OCI-LY3 (cell line): ENCODE data around the gene OR9K2.
"Not testable (repeated sequence)": the region's sequence is repeated elsewhere in the genome, so short reads cannot be mapped to it uniquely, and the experiment has no call there.

Source experiments
- H2AFZ ChIP-seq: fragments of 200-600, 300-600 bp; shearing (Covaris generic); 2 replicates; pipeline ENCODE4 v1.6.0; 2014; ENCODE audit warnings: antibody characterized with exemption, low read depth, low read length
- H3K27ac ChIP-seq: fragments of 200-600, 300-600 bp; sonication (generic); 2 replicates; pipeline ENCODE4 v1.5.1; 2014; ENCODE audit warnings: mild to moderate bottlenecking, low read length, moderate library complexity, mixed read lengths
- H3K27me3 ChIP-seq: fragments of 200-600, 300-600 bp; sonication (generic); 2 replicates; pipeline ENCODE4 v1.6.1; 2014; ENCODE audit warnings: low read depth, low read length, mixed read lengths
- H3K36me3 ChIP-seq: fragments of 200-600, 300-600 bp; sonication (generic); replicated peaks from 2 replicates; pipeline ENCODE3; 2014; ENCODE audit warnings: low read depth, low read length, mixed read lengths
- H3K4me1 ChIP-seq: fragments of 300-600, 200-600 bp; sonication (generic); 2 replicates; pipeline ENCODE4 v1.6.1; 2014; ENCODE audit warnings: low read length, mixed read lengths
- H3K4me2 ChIP-seq: fragments of 200-600, 300-600 bp; sonication (generic); 2 replicates; pipeline ENCODE4 v1.6.1; 2014; ENCODE audit warnings: low read length, mixed read lengths
- H3K4me3 ChIP-seq: fragments of 300-600, 200-600 bp; sonication (generic); 2 replicates; pipeline ENCODE4 v1.5.1; 2014; ENCODE audit warnings: antibody characterized with exemption, mild to moderate bottlenecking, low read length, moderate library complexity
- H3K79me2 ChIP-seq: fragments of 300-600, 200-600 bp; shearing (Covaris generic); 2 replicates; pipeline ENCODE4 v1.6.1; 2014; ENCODE audit warnings: mild to moderate bottlenecking, low read length, mixed read lengths
- H3K9ac ChIP-seq: fragments of 300-600, 200-600 bp; shearing (Covaris generic); 2 replicates; pipeline ENCODE4 v1.6.0; 2014; ENCODE audit warnings: mild to moderate bottlenecking, low read length, moderate library complexity
- H3K9me3 ChIP-seq: fragments of 200-600, 300-600 bp; shearing (Covaris generic); 2 replicates; pipeline ENCODE4 v1.6.1; 2014; ENCODE audit warnings: low read length, mixed read lengths; ENCODE audit not compliant: insufficient read depth
- H4K20me1 ChIP-seq: fragments of 200-600, 300-600 bp; sonication (generic); 2 replicates; pipeline ENCODE4 v1.6.1; 2016; ENCODE audit warnings: low read length, mixed read lengths; ENCODE audit not compliant: insufficient read depth
- CTCF ChIP-seq: fragments of 200-600, 300-600 bp; sonication (generic); IDR thresholded peaks from 2 replicates; pipeline ENCODE4 v1.5.1; 2014; ENCODE audit warnings: antibody characterized with exemption, low read length, low read depth
- EZH2phosphoT487 ChIP-seq: fragments of 200-600 bp; shearing (Covaris generic); IDR thresholded peaks from 2 replicates; pipeline ENCODE4 v1.6.1; 2018; ENCODE audit warnings: antibody characterized with exemption, mixed run types, low read depth

Gene OR9K2

GRCh38 chr12:55171445-55171844, 45.2 kb downstream of the OR9K2 start:
- Histone ChIP-seq H3K27me3 (no peaks in the 10 kb centered on the region), H3K4me1 (no peaks in the 10 kb centered on the region), H3K27ac (no peak overlapping the region), H4K20me1 (no peaks in the 10 kb centered on the region), H3K36me3 (no peaks in the 10 kb centered on the region), H3K4me3 (no peak overlapping the region), H3K79me2 (no peaks in the 10 kb centered on the region), H3K4me2 (no peak overlapping the region), H2AFZ (no peak overlapping the region), H3K9me3 (no peaks in the 10 kb centered on the region), H3K9ac (no peak overlapping the region)
- TF ChIP-seq CTCF (no peak), EZH2phosphoT487 (no peak)

- not testable (repeated sequence) for H4K20me1 ChIP-seq, H3K9ac ChIP-seq, H3K4me3 ChIP-seq, H3K4me2 ChIP-seq, H2AFZ ChIP-seq, H3K27ac ChIP-seq, H3K9me3 ChIP-seq, H3K79me2 ChIP-seq, H3K36me3 ChIP-seq, H3K27me3 ChIP-seq, H3K4me1 ChIP-seq
Measured at GRCh38 chr12:55171846-55172245, 45.6 kb downstream of the OR9K2 start.

- H3K27ac ChIP-seq, result no peak overlapping the region
- H3K36me3 ChIP-seq, result no peaks in the 10 kb centered on the region
- H3K9me3 ChIP-seq, result no peaks in the 10 kb centered on the region
- H4K20me1 ChIP-seq, result no peaks in the 10 kb centered on the region
- H3K9ac ChIP-seq, result no peak overlapping the region
- no peaks in the 10 kb centered on the region for H3K4me1 ChIP-seq
- TF ChIP-seq CTCF (no peak), EZH2phosphoT487 (no peak)
- no peak overlapping the region for H3K4me2 ChIP-seq
- H3K79me2 ChIP-seq, result no peaks in the 10 kb centered on the region
- H2AFZ ChIP-seq, result no peak overlapping the region
- no peak overlapping the region for H3K4me3 ChIP-seq
- H3K27me3 ChIP-seq, result no peaks in the 10 kb centered on the region
Measured at GRCh38 chr12:55172686-55173085, 46.5 kb downstream of the OR9K2 start.

GRCh38 chr12:55173456-55173855, 47.2 kb downstream of the OR9K2 start:
- H3K9me3 ChIP-seq, result no peaks in the 10 kb centered on the region
- no peak overlapping the region for H3K4me3 ChIP-seq
- H3K27me3 ChIP-seq, result no peaks in the 10 kb centered on the region
- H3K4me1 ChIP-seq, result no peaks in the 10 kb centered on the region
- no peak overlapping the region for H3K4me2 ChIP-seq
- H3K36me3 ChIP-seq, result no peaks in the 10 kb centered on the region
- no peak overlapping the region for H3K9ac ChIP-seq
- no peak overlapping the region for H2AFZ ChIP-seq
- no peak overlapping the region for H3K27ac ChIP-seq
- no peaks in the 10 kb centered on the region for H4K20me1 ChIP-seq
- no peaks in the 10 kb centered on the region for H3K79me2 ChIP-seq
- TF ChIP-seq CTCF (no peak), EZH2phosphoT487 (no peak)
